Cardiac muscle cell (in vitro differentiated cells and primary cell): ENCODE measurements around the gene PRICKLE3. TPM values are rescaled to one million over a fixed set of nuclear protein-coding genes. Genes with fewer than 3 reads are reported as not detected.
"Not testable (repeated sequence)": the region's sequence is repeated elsewhere in the genome, so short reads cannot be mapped to it uniquely, and the experiment has no call there.

ENCODE experiments used
- DNase-seq, 2 donors: peaks; one replicate each; pipeline versions ENCODE4 v3.0.0 to v3.0.0-alpha.2; 2010 to 2017; ENCODE audit warnings: low read depth in 1 of 2, low spot score in 1 of 2
- H3K27ac ChIP-seq: fragments of 200-600 bp; sonication (generic); 2 replicates; pipeline ENCODE4 v1.5.1; 2016
- H3K27me3 ChIP-seq: fragments of 200-600 bp; sonication (generic); 2 replicates; pipeline ENCODE4 v1.6.0; 2016; ENCODE audit warnings: control low read depth
- H3K36me3 ChIP-seq: fragments of 200-600 bp; sonication (generic); 2 replicates; pipeline ENCODE4 v1.5.1; 2016; ENCODE audit warnings: control low read depth
- H3K4me1 ChIP-seq: fragments of 200-600 bp; sonication (generic); 2 replicates; pipeline ENCODE4 v1.8.1; 2017; ENCODE audit warnings: low read depth, mild to moderate bottlenecking, mixed run types
- H3K4me3 ChIP-seq: fragments of 200-600 bp; sonication (generic); 2 replicates; pipeline ENCODE4 v1.5.1; 2016; ENCODE audit warnings: mild to moderate bottlenecking
- H3K9me3 ChIP-seq: fragments of 200-600 bp; sonication (generic); 2 replicates; pipeline ENCODE4 v1.5.1; 2017; ENCODE audit warnings: low read depth, mild to moderate bottlenecking, control low read depth
- CTCF ChIP-seq: IDR thresholded peaks from 2 replicates; pipeline ENCODE4 v1.5.1; 2012; ENCODE audit warnings: low read depth, mild to moderate bottlenecking, low read length
- polyA plus RNA-seq: library from polyadenylated mRNA; unstranded; fragments of >200 nt; fragmentation: Nextera tagmentation; extraction: Ambion mirVana; gene quantifications from 2 replicates; pipeline ENCODE4 v1.2.1, GENCODE V29; 2016
- total RNA-seq: library from RNA; depleted of rRNA; stranded (reverse); fragments of >200 nt; gene quantifications from 2 replicates; pipeline ENCODE4 v1.2.3, GENCODE V29; 2016

The PRICKLE3 gene
- total and polyA plus RNA-seq, 2 experiments from 2014 or later = 8.1 to 10.5 TPM

- H3K9me3 ChIP-seq = no peaks in the 10 kb centered on the region
These were observed 52.4 kb downstream of the PRICKLE3 start for GRCh38 chrX:49133759-49134158.

GRCh38 chrX:49132275-49132674 lies 53.9 kb downstream of the PRICKLE3 start:
- H3K4me1 ChIP-seq, H3K9me3 ChIP-seq, H3K27ac ChIP-seq, DNase-seq, H3K36me3 ChIP-seq, H3K27me3 ChIP-seq, H3K4me3 ChIP-seq: not testable (repeated sequence)

More at GRCh38 chrX:49133759-49134158, 52.4 kb downstream of the PRICKLE3 start:
- Histone ChIP-seq H3K27ac (no peak overlapping the region), H3K4me3 (no peak overlapping the region), H3K4me1 (no peaks in the 10 kb centered on the region), H3K36me3 (no peaks in the 10 kb centered on the region), H3K27me3 (no peaks in the 10 kb centered on the region)
- TF ChIP-seq CTCF = no peak
- no peak for DNase-seq

- no peak for TF ChIP-seq CTCF
- no peaks in the 10 kb centered on the region for H3K4me1 ChIP-seq
- H3K9me3 ChIP-seq = no peaks in the 10 kb centered on the region
- H3K36me3 ChIP-seq = no peaks in the 10 kb centered on the region
- no peaks in the 10 kb centered on the region for H3K27me3 ChIP-seq
- H3K27ac ChIP-seq = no peak overlapping the region
- no peak for DNase-seq
- no peak overlapping the region for H3K4me3 ChIP-seq
These were observed 56.7 kb downstream of the PRICKLE3 start for GRCh38 chrX:49129427-49129826.

- not testable (repeated sequence) for DNase-seq, H3K27ac ChIP-seq, H3K9me3 ChIP-seq, H3K4me3 ChIP-seq, H3K27me3 ChIP-seq, H3K36me3 ChIP-seq, H3K4me1 ChIP-seq
These were observed 58.4 kb downstream of the PRICKLE3 start for GRCh38 chrX:49127742-49128258.

Other genes starting within 250 kb of the PRICKLE3 start
- gene OTUD5, start 228.8 kb downstream of the PRICKLE3 start, total RNA-seq = 40.2 and 56.6 TPM in 2 replicates
- 47.8 and 55.6 TPM in 2 replicates for gene OTUD5, start 228.8 kb downstream of the PRICKLE3 start, polyA plus RNA-seq
- 1.1 and 2.6 TPM in 2 replicates for gene KCND1, start 214.5 kb downstream of the PRICKLE3 start, total RNA-seq
- 2.3 and 3.1 TPM in 2 replicates for gene KCND1, start 214.5 kb downstream of the PRICKLE3 start, polyA plus RNA-seq
- 34.7 and 67.3 TPM in 2 replicates for gene GRIPAP1, start 184.1 kb downstream of the PRICKLE3 start, total RNA-seq
- gene GRIPAP1, start 184.1 kb downstream of the PRICKLE3 start, polyA plus RNA-seq = 44.8 and 65.4 TPM in 2 replicates
- gene TFE3, start 143.0 kb downstream of the PRICKLE3 start, total RNA-seq = 30.0 and 55.0 TPM in 2 replicates
- gene TFE3, start 143.0 kb downstream of the PRICKLE3 start, polyA plus RNA-seq = 32.1 and 40.9 TPM in 2 replicates
- gene CCDC120, start 127.4 kb downstream of the PRICKLE3 start, total RNA-seq = 6.2 and 7.8 TPM in 2 replicates
- 5.4 and 10.8 TPM in 2 replicates for gene CCDC120, start 127.4 kb downstream of the PRICKLE3 start, polyA plus RNA-seq
- 22.9 and 30.3 TPM in 2 replicates for gene PRAF2, start 112.4 kb downstream of the PRICKLE3 start, total RNA-seq
- gene PRAF2, start 112.4 kb downstream of the PRICKLE3 start, polyA plus RNA-seq = 56.2 and 76.7 TPM in 2 replicates
- gene WDR45, start 106.5 kb downstream of the PRICKLE3 start, total RNA-seq = 51.4 and 54.6 TPM in 2 replicates
- gene WDR45, start 106.5 kb downstream of the PRICKLE3 start, polyA plus RNA-seq = 58.6 and 62.3 TPM in 2 replicates
- gene GPKOW, start 62.6 kb downstream of the PRICKLE3 start, total RNA-seq = 37.3 and 38.4 TPM in 2 replicates
- 23.2 and 28.7 TPM in 2 replicates for gene GPKOW, start 62.6 kb downstream of the PRICKLE3 start, polyA plus RNA-seq
- gene MAGIX, start 23.6 kb downstream of the PRICKLE3 start, total RNA-seq = 2.0 and 6.8 TPM in 2 replicates
- gene MAGIX, start 23.6 kb downstream of the PRICKLE3 start, polyA plus RNA-seq = 3.2 and 10.0 TPM in 2 replicates
- 8.3 and 12.4 TPM in 2 replicates for gene PLP2, start 14.5 kb downstream of the PRICKLE3 start, total RNA-seq
- 34.6 and 41.2 TPM in 2 replicates for gene PLP2, start 14.5 kb downstream of the PRICKLE3 start, polyA plus RNA-seq
- gene SYP, start 13.8 kb upstream of the PRICKLE3 start, total RNA-seq = 0.45 and 1.8 TPM in 2 replicates
- 1.1 and 1.3 TPM in 2 replicates for gene SYP, start 13.8 kb upstream of the PRICKLE3 start, polyA plus RNA-seq
- gene CACNA1F, start 47.0 kb upstream of the PRICKLE3 start, total RNA-seq = 0.45 and 1.0 TPM in 2 replicates
- 0.02 and 1.5 TPM in 2 replicates for gene CACNA1F, start 47.0 kb upstream of the PRICKLE3 start, polyA plus RNA-seq
- gene CCDC22, start 49.1 kb upstream of the PRICKLE3 start, total RNA-seq = 18.3 and 21.2 TPM in 2 replicates
- gene CCDC22, start 49.1 kb upstream of the PRICKLE3 start, polyA plus RNA-seq = 16.1 and 18.9 TPM in 2 replicates
- gene FOXP3, start 78.3 kb upstream of the PRICKLE3 start, total RNA-seq = 0.07 and 0.18 TPM in 2 replicates
- 0.59 TPM in 1 of 2 replicates, not detected in the other for gene FOXP3, start 78.3 kb upstream of the PRICKLE3 start, polyA plus RNA-seq
- 32.6 and 36.0 TPM in 2 replicates for gene PPP1R3F, start 83.4 kb upstream of the PRICKLE3 start, total RNA-seq
- 24.4 and 28.3 TPM in 2 replicates for gene PPP1R3F, start 83.4 kb upstream of the PRICKLE3 start, polyA plus RNA-seq
- gene GAGE10, start 117.3 kb upstream of the PRICKLE3 start, total RNA-seq = not detected in 2 replicates
- gene GAGE10, start 117.3 kb upstream of the PRICKLE3 start, polyA plus RNA-seq = 1.0 TPM in 1 of 2 replicates, not detected in the other
- gene GAGE12J, start 135.7 kb upstream of the PRICKLE3 start, total RNA-seq = not detected in 2 replicates
- gene GAGE12J, start 135.7 kb upstream of the PRICKLE3 start, polyA plus RNA-seq = not detected in 2 replicates
- not detected in 2 replicates for gene GAGE13, start 145.2 kb upstream of the PRICKLE3 start, total RNA-seq
- gene GAGE13, start 145.2 kb upstream of the PRICKLE3 start, polyA plus RNA-seq = 0.38 TPM in 1 of 2 replicates, not detected in the other